ENCODE results near the gene SLC33A1.
A peak's percentile ranks its signal among the peaks of the same experiment; 100 is the strongest.

The SLC33A1 gene

GRCh38 chr3:155854141-155854940 lies at the start of gene SLC33A1:
TSS of gene SLC33A1 (minus strand) at chr3:155854427. CDS start at chr3:155853997, 430 bp downstream.
- H3K4me3 ChIP-seq (ENCODE audit: low read length) = peak within 1 kb of the TSS; percentile 89
- DNase-seq (ENCODE audit: low read depth) = peak; percentile 99
- no peak for TF ChIP-seq CTCF (IDR thresholded peaks at IDR 0.05; ENCODE audit: insufficient read depth, low read depth, low read length, missing control alignments)

DNA sequence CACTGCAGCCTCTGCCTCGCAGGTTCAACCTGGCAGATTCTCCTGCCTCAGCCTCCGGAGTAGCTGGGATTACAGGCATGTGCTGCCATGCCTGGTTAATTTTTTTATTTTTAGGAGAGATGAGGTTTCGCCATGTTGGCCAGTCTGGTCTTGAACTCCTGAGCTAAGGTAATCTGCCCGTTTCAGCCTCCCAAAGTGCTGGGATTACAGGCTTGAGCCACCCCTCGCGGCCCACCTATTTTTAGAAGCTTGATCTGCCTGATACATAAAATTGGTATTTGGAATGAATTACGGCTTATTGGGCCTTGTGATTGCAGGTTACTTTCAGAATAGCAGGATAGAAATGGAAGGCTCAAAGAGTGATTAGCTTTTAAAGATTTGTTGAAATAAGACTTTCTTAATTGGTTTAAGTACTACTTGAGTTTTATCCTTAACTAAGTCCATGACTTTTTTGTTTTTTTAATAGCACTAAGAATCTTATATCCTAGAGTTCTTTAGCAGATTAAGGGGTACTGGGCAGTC lies 41.2 kb upstream of the SLC33A1 start:
- no peak overlapping the region for H3K4me3 ChIP-seq (ENCODE audit: low read length)
- no peak for TF ChIP-seq CTCF (IDR thresholded peaks at IDR 0.05; ENCODE audit: insufficient read depth, low read depth, low read length, missing control alignments)
- no peak for DNase-seq (ENCODE audit: low read depth)

- DNase-seq (ENCODE audit: low read depth) = no peak
- no peak for TF ChIP-seq CTCF (IDR thresholded peaks at IDR 0.05; ENCODE audit: insufficient read depth, low read depth, low read length, missing control alignments)
- H3K4me3 ChIP-seq (ENCODE audit: low read length) = no peak overlapping the region
Measured at GRCh38 chr3:155891321-155891720, 37.1 kb upstream of the SLC33A1 start.

GRCh38 chr3:155890671-155891190 lies 36.5 kb upstream of the SLC33A1 start:
- peak; percentile 11 for DNase-seq (ENCODE audit: low read depth)
- TF ChIP-seq CTCF (IDR thresholded peaks at IDR 0.05; ENCODE audit: insufficient read depth, low read depth, low read length, missing control alignments) = no peak
- no peak overlapping the region for H3K4me3 ChIP-seq (ENCODE audit: low read length)

DNA sequence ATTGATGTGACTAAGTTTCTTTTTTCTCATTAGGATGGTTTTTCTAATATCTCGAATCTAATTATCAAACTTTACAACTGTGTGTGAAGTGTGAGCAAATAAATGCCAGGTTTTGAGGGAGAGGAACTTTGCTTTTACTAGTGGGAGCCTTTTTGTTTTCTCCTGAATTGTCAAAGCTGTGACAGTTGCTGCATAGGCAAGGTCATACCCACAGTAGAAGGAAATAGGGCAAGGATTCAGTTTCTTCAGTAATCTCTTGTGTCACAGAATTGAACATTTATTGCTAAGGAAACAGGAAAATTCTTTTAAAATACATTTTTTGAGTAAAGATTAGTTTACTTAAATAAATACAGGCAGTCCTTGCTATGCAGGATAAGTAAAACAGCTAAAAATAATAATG lies 35.7 kb upstream of the SLC33A1 start:
- no peak overlapping the region for H3K4me3 ChIP-seq (ENCODE audit: low read length)
- no peak for TF ChIP-seq CTCF (IDR thresholded peaks at IDR 0.05; ENCODE audit: insufficient read depth, low read depth, low read length, missing control alignments)
- DNase-seq (ENCODE audit: low read depth) = no peak

GRCh38 chr3:155889212-155889611 lies 35.0 kb upstream of the SLC33A1 start:
- no peak for TF ChIP-seq CTCF (IDR thresholded peaks at IDR 0.05; ENCODE audit: insufficient read depth, low read depth, low read length, missing control alignments)
- DNase-seq (ENCODE audit: low read depth) = no peak

More at GRCh38 chr3:155889212-155889611, 35.0 kb upstream of the SLC33A1 start:
- H3K4me3 ChIP-seq (ENCODE audit: low read length) = no peak overlapping the region

All from epithelial cell of esophagus (primary cell).